Measurements from ENCODE around the gene RHOT2.

The RHOT2 gene

DNA sequence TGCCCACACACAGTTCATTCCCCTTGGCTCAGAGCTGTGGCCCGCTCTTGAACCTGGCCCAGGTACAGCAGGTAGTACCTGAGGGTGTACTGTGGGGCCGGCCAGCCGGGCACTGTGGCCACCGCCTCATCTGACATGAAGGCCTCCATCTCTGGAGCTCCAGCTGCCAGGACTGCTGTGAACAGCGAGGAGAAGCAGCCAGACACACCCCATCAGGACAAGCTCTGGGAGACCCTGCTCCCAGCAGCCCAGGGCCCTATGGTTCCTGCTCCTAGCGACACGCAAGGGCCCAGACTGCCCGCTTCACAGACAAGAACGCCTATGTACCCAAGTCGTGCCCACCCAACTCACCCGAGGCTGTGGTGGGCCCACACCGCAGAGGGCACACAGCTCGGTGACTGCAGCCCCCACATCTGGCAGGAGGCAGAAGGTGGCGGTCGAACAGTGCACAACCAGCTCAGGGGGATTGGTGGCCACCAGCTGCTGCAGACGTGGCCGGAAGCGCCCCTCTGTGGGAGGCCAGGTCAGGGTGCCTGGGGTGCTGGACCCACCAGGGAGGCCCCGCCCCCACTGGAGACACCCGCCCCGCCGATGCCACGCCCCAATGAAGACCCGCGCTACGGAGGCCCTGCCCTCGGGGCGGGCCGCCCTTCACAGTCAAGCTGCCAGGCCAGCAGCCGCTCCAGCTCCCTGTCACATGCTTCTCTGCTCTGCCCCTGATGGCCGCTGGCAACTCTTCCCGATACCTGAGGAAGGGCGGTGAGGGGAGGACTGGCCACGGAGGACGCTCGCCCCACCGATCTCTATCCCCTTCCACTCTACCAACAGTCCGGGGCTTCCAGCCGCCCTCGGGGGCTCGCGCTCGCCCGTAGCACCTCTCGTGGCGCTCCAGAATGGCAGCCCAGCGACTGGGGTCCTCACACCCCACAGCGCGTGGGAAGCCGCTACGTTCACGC, 11.2 kb downstream of the RHOT2 start:
- ATAC-seq (peak; percentile 8), DNase-seq (peak; percentile 58 to 64)
- Mint-ChIP-seq H3K27ac (peak overlapping the region in 1 of 2 donors; percentile 75), H3K4me1 (peaks cover 51% of the 10 kb centered on the region), H3K27me3 (peaks cover 19% of the 10 kb centered on the region), H3K9me3 (no peaks in the 10 kb centered on the region), H3K4me3 (peak overlapping the region; percentile 86 to 90)

DNA sequence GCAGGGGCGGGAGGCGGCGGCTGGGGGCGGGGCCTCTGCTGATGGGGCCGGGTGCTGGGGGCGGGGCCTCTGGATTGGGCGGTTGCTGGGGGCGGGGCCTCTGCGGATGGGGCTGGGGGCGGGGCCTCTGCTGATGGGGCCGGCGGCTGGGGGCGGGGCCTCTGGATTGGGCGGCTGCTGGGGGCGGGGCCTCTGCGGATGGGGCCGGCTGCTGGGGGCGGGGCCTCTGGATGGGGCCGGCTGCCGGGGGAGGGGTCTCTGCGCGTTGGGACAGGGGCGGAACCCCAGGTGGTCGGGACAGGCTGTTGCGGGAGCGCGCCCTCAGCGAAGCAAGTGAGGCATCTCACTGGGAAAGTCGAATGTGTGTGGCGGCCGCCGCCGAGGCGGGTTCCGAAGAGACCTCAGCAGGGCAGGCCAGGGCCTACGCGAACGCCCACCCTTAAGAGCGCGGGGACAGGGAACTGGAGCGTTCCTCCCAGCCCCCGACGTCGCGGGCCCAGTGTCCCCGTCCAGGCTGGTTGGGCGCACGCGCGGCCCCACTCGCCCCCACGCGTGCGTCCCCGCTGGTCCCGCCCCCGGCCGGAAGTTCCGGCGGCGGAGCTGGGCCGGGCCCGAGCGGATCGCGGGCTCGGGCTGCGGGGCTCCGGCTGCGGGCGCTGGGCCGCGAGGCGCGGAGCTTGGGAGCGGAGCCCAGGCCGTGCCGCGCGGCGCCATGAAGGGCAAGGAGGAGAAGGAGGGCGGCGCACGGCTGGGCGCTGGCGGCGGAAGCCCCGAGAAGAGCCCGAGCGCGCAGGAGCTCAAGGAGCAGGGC, 12.1 kb downstream of the RHOT2 start, which contains the start of gene STUB1:
STUB1 (plus strand) TSS at position 597 of the 811 bp plus-strand sequence; CDS start at position 713, 116 bp downstream.
- Mint-ChIP-seq H3K27ac (peak within 1 kb of the TSS in 1 of 2 donors; percentile 75), H3K27me3 (peaks cover 15% of the 10 kb centered on the region), H3K4me3 (peak within 1 kb of the TSS; percentile 86 to 90), H3K4me1 (peaks cover 56% of the 10 kb centered on the region), H3K9me3 (no peaks in the 10 kb centered on the region)
- DNase-seq: peak; percentile 89 to 91
- peak; percentile 56 for ATAC-seq

DNA sequence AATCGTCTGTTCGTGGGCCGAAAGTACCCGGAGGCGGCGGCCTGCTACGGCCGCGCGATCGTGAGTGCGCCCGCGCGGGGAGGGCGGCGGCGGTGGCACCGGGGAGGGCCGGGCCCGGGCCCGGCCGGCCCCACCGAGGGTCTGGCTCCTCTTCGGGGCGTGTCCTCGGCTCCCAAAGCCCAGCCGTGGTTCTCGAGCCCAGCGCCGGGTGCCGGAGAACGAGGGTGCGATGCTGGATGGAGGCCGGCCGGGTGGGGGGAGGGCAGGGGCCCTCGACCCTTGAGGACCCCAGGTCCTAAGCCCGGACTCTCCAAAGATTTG, 12.7 kb downstream of the RHOT2 start:
- Mint-ChIP-seq H3K27me3 (peaks cover 10% of the 10 kb centered on the region), H3K4me1 (peaks cover 57% of the 10 kb centered on the region), H3K4me3 (peak overlapping the region; percentile 85 to 90), H3K27ac (no peak overlapping the region), H3K9me3 (no peaks in the 10 kb centered on the region)
- ATAC-seq (no peak), DNase-seq (no peak)

DNA sequence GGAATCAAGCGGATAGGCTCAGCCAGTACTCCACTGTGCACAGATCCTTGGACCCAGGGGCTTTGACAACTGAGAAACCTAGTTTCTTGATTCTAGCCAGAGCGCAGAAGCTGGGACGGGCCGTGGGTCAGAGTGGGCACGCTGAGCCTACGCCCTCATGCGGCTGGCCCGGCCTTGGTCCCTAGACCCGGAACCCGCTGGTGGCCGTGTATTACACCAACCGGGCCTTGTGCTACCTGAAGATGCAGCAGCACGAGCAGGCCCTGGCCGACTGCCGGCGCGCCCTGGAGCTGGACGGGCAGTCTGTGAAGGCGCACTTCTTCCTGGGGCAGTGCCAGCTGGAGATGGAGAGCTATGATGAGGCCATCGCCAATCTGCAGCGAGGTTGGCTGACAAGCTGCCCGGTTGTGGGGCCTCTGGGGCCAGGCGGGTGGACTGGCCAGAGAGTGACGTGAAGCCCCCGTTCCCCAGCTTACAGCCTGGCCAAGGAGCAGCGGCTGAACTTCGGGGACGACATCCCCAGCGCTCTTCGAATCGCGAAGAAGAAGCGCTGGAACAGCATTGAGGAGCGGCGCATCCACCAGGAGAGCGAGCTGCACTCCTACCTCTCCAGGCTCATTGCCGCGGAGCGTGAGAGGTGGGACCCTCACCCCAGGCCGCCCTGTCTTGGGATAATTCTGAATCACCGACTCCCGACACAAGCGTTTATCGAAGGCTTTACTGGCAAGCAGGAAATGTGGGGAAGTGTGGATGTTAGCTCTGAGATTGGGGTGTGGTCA, 13.2 kb downstream of the RHOT2 start:
- Mint-ChIP-seq H3K27me3 (peaks cover 10% of the 10 kb centered on the region), H3K9me3 (no peaks in the 10 kb centered on the region), H3K4me1 (peaks cover 62% of the 10 kb centered on the region), H3K4me3 (peak overlapping the region; percentile 85 to 90), H3K27ac (no peak overlapping the region)
- DNase-seq (no peak), ATAC-seq (no peak)

DNA sequence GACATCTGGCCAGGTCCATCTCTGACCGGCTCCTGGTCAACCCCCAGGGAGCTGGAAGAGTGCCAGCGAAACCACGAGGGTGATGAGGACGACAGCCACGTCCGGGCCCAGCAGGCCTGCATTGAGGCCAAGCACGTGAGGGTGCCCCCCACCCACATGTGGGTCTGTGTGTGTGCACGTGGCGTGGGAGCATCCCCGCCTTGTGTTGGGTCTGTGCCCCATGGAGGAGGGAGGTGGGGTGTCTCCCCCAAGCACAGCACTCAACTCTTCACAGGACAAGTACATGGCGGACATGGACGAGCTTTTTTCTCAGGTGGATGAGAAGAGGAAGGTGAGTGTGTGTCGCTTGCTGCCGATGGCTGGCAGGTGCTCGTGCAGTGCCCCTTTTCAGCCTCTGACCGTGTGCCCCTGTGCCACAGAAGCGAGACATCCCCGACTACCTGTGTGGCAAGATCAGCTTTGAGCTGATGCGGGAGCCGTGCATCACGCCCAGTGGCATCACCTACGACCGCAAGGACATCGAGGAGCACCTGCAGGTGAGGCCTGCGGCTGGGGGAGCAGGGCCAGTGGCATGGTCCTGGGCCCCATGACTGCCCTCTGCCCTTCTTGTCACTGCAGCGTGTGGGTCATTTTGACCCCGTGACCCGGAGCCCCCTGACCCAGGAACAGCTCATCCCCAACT, 14.0 kb downstream of the RHOT2 start:
- peaks cover 6% of the 10 kb centered on the region for H3K27me3 Mint-ChIP-seq
- peaks cover 67% of the 10 kb centered on the region for H3K4me1 Mint-ChIP-seq
- ATAC-seq: no peak
- DNase-seq: no peak
- no peaks in the 10 kb centered on the region for H3K9me3 Mint-ChIP-seq
- peak overlapping the region; percentile 85 to 90 for H3K4me3 Mint-ChIP-seq
- H3K27ac Mint-ChIP-seq: no peak overlapping the region

DNA sequence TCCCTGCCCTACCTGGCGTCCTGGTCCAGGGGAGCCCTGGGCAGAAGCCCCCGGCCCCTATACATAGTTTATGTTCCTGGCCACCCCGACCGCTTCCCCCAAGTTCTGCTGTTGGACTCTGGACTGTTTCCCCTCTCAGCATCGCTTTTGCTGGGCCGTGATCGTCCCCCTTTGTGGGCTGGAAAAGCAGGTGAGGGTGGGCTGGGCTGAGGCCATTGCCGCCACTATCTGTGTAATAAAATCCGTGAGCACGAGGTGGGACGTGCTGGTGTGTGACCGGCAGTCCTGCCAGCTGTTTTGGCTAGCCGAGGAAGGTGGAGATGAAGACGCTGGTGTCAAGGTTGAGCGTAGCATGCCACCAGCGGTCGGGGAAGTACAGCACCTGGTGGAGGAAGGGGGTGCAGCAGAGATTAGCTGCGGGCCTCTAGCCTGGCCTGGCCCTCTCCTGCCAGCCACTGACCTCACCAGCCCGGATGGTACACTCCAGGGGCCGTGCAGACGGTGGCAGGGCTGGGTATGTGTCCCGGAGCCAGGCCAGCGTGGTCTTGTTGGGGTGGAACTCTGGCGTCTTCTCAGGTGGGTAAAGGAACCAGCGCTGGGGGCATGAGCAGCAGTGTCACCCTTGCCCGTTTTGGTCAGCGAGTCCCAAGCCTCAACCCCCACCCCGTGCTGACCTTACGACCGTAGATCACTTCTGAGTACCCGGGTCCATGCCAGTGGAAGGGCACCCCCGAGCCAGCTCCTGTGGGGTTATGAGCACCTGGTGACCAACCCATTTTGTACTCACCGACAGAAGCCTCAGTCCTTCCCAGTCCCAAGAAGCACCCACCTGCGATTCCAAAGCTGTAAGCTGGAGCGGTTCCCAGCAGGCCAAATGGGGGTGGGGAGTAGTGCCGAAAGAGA, 14.8 kb downstream of the RHOT2 start:
- H3K27ac Mint-ChIP-seq: peak overlapping the region in 1 of 2 donors; percentile 87
- DNase-seq: no peak

DNA sequence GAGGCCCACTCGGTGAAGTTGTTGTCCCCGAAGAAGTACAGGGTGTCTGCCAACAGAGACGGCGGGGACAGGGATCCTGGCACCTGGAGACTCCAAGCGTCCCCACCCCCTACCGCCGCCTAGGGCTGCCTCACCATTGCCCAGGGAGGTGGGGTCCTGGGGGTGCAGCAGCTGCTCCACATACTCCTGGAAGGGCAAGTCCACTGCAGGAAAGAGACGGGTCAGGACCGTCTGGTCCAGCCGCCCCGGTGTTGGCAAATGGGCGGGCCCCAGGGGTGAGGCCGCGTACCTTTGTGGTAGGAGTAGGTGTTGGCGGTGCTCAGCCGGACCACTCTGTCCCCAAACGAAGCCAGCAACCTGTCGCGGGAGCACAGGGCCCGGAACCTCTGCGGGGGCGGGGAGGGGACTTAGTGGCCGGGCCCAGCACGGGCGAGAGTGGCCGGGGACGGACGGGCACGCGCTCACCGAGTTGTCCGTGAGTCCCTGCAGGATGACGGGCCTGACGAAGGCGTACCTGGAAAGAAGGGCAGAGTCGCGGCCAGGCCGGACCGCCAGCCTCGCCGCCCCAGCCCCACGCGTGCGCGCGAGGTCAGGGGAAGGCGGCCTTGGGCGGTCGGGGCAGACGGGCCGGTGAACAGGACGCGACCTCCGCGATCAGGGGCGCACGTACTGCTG, 15.6 kb downstream of the RHOT2 start:
- peak overlapping the region; percentile 76 to 90 for H3K4me3 Mint-ChIP-seq
- H3K9me3 Mint-ChIP-seq: no peaks in the 10 kb centered on the region
- no peak for DNase-seq
- H3K27me3 Mint-ChIP-seq: no peaks in the 10 kb centered on the region
- no peak for ATAC-seq
- H3K4me1 Mint-ChIP-seq: peaks cover 77% of the 10 kb centered on the region
- peak overlapping the region in 1 of 2 donors; percentile 82 for H3K27ac Mint-ChIP-seq

More for the DNA sequence above, 14.8 kb downstream of the RHOT2 start:
- H3K4me3 Mint-ChIP-seq: peak overlapping the region; percentile 76 to 90
- no peak for ATAC-seq
- peaks cover 69% of the 10 kb centered on the region for H3K4me1 Mint-ChIP-seq
- no peaks in the 10 kb centered on the region for H3K9me3 Mint-ChIP-seq
- H3K27me3 Mint-ChIP-seq: no peaks in the 10 kb centered on the region

DNA sequence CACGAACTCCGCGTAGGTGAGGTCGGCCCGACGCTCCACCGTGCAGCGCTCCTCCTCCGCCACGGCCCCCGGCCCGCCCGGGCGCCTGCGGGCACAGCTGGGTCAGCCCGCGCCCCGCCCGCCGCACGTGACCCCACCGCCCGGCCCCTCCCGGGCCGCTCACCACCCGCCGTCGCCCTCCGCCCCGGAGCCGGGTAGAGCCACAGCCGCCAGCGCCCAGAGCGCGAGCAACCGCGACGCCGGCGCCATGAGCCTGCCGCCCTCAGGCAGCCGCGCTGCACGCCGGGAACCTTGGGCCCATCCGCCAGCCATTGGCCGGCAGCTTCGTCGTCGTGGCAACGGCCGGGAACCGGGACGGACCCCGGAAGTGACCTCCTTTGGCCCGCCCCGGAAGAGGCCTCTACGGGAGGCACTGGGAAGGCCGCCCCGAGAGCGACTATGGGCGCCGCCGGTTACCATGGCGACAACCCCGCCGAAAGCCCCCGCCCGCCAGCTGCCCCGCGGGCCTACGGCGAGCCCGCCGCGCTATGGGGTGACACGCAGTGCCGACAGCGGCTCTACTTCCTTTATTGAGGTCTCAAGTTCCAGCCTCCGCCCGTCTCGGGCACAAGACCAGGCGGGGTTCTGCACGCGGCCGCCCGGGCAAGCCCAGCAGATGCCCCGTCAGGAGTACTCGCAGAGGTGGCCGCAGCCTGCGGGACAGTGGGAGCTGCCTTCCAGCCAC, 16.3 kb downstream of the RHOT2 start, which contains the start of gene JMJD8:
JMJD8 (minus strand) TSS at position 264 of the 724 bp plus-strand sequence; CDS start at position 249, 15 bp downstream.
- peak; percentile 87 for ATAC-seq
- Mint-ChIP-seq H3K27ac (peak within 1 kb of the TSS; percentile 33 to 82), H3K4me1 (peaks cover 78% of the 10 kb centered on the region), H3K27me3 (no peaks in the 10 kb centered on the region), H3K9me3 (no peaks in the 10 kb centered on the region), H3K4me3 (peak within 1 kb of the TSS; percentile 83 to 90)
- peak; percentile 95 to 97 for DNase-seq

DNA sequence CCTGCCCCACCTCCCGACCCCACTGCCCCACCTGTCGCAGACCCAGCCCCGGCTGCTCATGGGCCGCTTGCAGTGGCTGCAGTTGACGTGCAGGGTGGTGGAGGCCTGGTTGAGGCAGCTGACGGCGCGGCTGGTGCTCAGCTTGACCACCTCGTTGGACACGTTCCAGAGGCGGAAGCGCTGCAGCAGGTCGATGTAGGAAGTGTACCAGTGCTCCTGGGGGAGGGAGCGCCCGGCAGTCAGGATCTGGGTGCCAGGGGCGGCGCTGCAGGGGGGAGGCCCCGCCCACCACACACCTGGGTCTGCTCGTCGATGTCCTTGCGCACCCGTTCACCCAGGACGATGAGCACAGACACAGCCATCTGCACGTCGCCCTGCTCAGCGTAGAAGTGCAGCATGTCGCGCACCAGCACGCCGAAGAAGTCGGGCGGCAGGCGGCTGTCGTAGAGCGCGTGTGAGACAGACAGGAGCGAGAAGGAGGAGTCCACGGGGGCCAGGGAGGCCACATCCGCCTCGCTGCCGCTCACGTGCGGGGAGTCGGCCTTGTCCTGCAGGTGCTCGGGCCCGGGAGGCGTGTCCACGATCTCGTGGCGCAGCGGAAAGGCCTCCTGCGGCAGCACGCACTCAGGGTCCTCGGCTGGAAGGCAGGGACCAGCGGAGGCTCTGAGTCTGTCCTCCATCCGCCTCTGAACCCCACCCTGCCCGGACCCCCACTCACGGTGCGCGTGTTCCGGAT, 17.2 kb downstream of the RHOT2 start:
- DNase-seq: no peak
- ATAC-seq: no peak
- peaks cover 82% of the 10 kb centered on the region for H3K4me1 Mint-ChIP-seq
- H3K27ac Mint-ChIP-seq: no peak overlapping the region
- no peak overlapping the region for H3K4me3 Mint-ChIP-seq
- no peaks in the 10 kb centered on the region for H3K9me3 Mint-ChIP-seq
- no peaks in the 10 kb centered on the region for H3K27me3 Mint-ChIP-seq

DNA sequence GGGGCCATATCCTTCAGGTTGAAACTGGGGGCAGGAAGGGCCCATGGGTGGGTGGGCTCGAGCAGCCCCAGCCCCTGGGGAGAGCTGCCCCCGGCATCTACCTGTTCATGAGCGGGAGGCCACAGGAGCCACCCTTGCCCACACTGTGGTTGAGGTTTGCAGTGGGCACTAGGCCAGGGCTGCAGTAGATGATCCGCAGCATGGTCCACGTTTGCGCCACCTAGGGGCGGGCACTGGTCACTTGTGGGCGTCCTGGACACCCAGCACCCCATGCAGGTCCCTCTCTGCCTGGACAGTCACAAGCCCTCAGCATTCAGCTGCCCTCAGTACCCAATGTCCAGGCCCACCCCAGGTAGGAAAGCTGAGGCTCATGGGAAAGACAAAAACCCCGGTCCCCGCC, 18.0 kb downstream of the RHOT2 start:
- Mint-ChIP-seq H3K9me3 (peaks cover 0 to 4% of the 10 kb centered on the region in 2 donors), H3K27me3 (no peaks in the 10 kb centered on the region), H3K4me1 (peaks cover 88% of the 10 kb centered on the region), H3K4me3 (peak overlapping the region; percentile 29 to 42), H3K27ac (no peak overlapping the region)
- ATAC-seq (no peak), DNase-seq (no peak)

DNA sequence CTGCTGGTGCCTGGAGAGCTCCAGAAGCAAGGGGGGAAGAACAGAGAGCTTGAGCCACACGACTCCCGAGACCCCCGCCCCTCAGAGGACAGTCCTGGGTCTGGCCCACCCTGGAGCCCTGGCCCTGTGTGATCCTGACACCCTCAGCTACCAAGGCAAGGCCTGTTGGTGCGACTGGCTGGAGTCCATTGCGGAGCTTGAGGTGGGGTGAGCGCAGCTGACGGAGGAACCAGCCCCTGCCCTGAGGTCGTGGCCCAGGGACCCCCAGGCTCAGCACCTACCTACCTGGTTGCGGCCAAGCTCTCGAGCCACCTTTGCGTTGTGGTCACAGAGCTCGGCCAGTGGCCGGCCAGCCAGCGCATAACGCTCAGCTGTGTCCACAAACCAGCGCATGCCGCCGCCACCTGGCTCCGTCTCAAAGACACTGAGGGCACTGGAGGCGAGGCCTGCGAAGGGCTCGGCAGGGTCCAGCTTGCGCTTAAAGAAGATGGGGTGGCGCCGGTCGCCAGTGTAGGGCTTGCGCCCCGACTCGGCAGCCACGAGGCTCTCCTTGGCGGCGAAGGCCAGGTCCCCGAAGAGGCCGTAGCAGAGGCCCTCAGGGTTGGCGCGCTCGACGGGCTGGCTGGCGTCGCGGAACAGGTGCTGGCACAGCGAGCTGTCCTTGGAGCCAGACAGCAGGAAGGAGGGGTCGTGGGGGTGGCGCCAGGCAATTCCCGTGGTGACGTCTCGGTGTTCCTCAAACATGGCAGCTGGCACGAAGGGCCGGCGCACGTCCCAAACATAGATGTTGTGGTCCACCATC, 18.7 kb downstream of the RHOT2 start:
- DNase-seq (no peak), ATAC-seq (no peak)
- Mint-ChIP-seq H3K27me3 (no peaks in the 10 kb centered on the region), H3K9me3 (peaks cover 0 to 9% of the 10 kb centered on the region in 2 donors), H3K27ac (no peak overlapping the region), H3K4me1 (peaks cover 85% of the 10 kb centered on the region), H3K4me3 (no peak overlapping the region)

DNA sequence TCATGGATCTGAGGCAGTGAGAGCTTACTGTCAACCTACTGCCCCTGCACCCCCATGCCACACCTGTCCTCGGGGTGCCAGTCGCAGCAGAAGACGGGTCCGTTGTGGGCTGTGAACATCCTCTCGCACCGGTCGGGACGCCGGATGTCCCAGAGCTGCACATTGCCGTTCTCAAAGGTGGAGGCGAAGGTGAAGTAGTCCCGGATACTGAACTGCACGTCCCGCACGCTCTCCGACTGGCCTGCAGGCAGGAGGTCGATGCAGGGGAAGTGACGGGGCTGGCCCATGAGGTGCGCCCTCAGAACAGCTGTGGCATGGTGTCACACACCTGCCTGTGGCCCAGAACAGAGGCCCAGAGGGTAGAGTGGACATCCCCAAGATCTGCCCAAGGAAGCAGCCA, 19.6 kb downstream of the RHOT2 start:
- ATAC-seq (no peak), DNase-seq (no peak)
- H3K27me3 Mint-ChIP-seq: peaks cover under 1% of the 10 kb centered on the region
- H3K27ac Mint-ChIP-seq: no peak overlapping the region
- peaks cover 77% of the 10 kb centered on the region for H3K4me1 Mint-ChIP-seq
- peaks cover 0 to 9% of the 10 kb centered on the region in 2 donors for H3K9me3 Mint-ChIP-seq
- H3K4me3 Mint-ChIP-seq: no peak overlapping the region

Data from stimulated activated naive CD8-positive, alpha-beta T cell treated with anti-CD3 and anti-CD28 coated beads, Interleukin-15, amount 100 ng/mL, for 72 hours (primary cell).